ENCODE measurements around the gene ANKDD1B.
A peak's percentile ranks its signal among the peaks of the same experiment; 100 is the strongest.

ANKDD1B gene

GRCh38 chr5:75668445-75668844 is 57.2 kb downstream of the ANKDD1B start:
- no peak overlapping the region for H3K4me3 ChIP-seq (ENCODE audit: low read depth, low read length)
- DNase-seq (ENCODE audit: low read depth), result no peak
- TF ChIP-seq CTCF (conservative IDR thresholded peaks at IDR 0.05; ENCODE audit: low read depth, low read length), result no peak

GRCh38 chr5:75668977-75669689 is 57.9 kb downstream of the ANKDD1B start:
- DNase-seq (ENCODE audit: low read depth), result peak; percentile 44
- no peak for TF ChIP-seq CTCF (conservative IDR thresholded peaks at IDR 0.05; ENCODE audit: low read depth, low read length)
- H3K4me3 ChIP-seq (ENCODE audit: low read depth, low read length), result no peak overlapping the region

- no peak overlapping the region for H3K4me3 ChIP-seq (ENCODE audit: low read depth, low read length)
- peak; percentile 88 for DNase-seq (ENCODE audit: low read depth)
- TF ChIP-seq CTCF (conservative IDR thresholded peaks at IDR 0.05; ENCODE audit: low read depth, low read length), result no peak
Observed at GRCh38 chr5:75670577-75670976, 59.3 kb downstream of the ANKDD1B start.

GRCh38 chr5:75671506-75671905 is 60.3 kb downstream of the ANKDD1B start:
- no peak for TF ChIP-seq CTCF (conservative IDR thresholded peaks at IDR 0.05; ENCODE audit: low read depth, low read length)
- DNase-seq (ENCODE audit: low read depth), result peak; percentile 79
- H3K4me3 ChIP-seq (ENCODE audit: low read depth, low read length), result no peak overlapping the region

GRCh38 chr5:75672616-75673015 is 61.4 kb downstream of the ANKDD1B start:
- DNase-seq (ENCODE audit: low read depth), result peak; percentile 70
- no peak overlapping the region for H3K4me3 ChIP-seq (ENCODE audit: low read depth, low read length)
- TF ChIP-seq CTCF (conservative IDR thresholded peaks at IDR 0.05; ENCODE audit: low read depth, low read length), result no peak

GRCh38 chr5:75675783-75676182 is 64.5 kb downstream of the ANKDD1B start:
- TF ChIP-seq CTCF (conservative IDR thresholded peaks at IDR 0.05; ENCODE audit: low read depth, low read length), result no peak
- no peak overlapping the region for H3K4me3 ChIP-seq (ENCODE audit: low read depth, low read length)
- DNase-seq (ENCODE audit: low read depth), result no peak

- no peak overlapping the region for H3K4me3 ChIP-seq (ENCODE audit: low read depth, low read length)
- no peak for TF ChIP-seq CTCF (conservative IDR thresholded peaks at IDR 0.05; ENCODE audit: low read depth, low read length)
- DNase-seq (ENCODE audit: low read depth), result peak; percentile 84
Observed at GRCh38 chr5:75677607-75678006, 66.4 kb downstream of the ANKDD1B start.

Measured in choroid plexus epithelial cell (primary cell).